GM23248 (cell line): ENCODE data around the gene VEGFB.

Experiments
- EZH2 ChIP-seq: fragments of 200-600 bp; sonication (generic); IDR thresholded peaks from 2 replicates; pipeline ENCODE4 v1.6.1; 2018; ENCODE audit warnings: antibody characterized with exemption, mild to moderate bottlenecking; ENCODE audit not compliant: insufficient read depth, poor library complexity, severe bottlenecking
- EZH2phosphoT487 ChIP-seq: fragments of 200-600 bp; sonication (generic); IDR thresholded peaks from 2 replicates; pipeline ENCODE4 v1.6.1; 2018; ENCODE audit warnings: antibody characterized with exemption, moderate library complexity, mild to moderate bottlenecking, low read depth; ENCODE audit not compliant: insufficient read depth

- TF ChIP-seq EZH2 (no peak), EZH2phosphoT487 (no peak)
These were observed 41.5 kb downstream of the VEGFB start for GRCh38 chr11:64275841-64276240.
